CD4-positive, alpha-beta T cell treated with Interleukin-15 for 1 hour (primary cell): ENCODE data around the gene MAP2K3.

Experiments
- DNase-seq: peaks from one replicate; pipeline ENCODE4 v3.0.0-alpha.2; 2020

Gene MAP2K3

GRCh38 chr17:21284319-21285163, at the start of gene MAP2K3:
TSS of gene MAP2K3 (plus strand) at chr17:21284711. CDS start at chr17:21284921, 210 bp downstream.
- peak; percentile 98 for DNase-seq

DNA sequence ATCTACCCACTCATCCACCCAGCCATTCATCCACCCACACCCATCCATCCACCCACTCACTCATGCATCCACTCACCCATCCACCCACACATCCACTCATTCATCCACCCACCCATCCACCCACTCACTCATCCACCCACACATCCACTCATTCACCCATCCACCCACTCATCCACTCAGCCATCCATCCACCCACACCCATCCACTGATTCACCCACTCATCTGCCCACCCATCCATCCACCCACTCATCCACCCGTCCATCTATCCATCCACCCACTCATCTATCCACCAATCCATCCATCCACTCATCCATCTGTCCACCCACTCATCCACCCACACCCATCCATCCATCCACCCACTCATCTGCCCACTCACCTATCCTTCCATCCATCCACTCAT, 48.6 kb upstream of the MAP2K3 start:
- DNase-seq, result no peak

DNA sequence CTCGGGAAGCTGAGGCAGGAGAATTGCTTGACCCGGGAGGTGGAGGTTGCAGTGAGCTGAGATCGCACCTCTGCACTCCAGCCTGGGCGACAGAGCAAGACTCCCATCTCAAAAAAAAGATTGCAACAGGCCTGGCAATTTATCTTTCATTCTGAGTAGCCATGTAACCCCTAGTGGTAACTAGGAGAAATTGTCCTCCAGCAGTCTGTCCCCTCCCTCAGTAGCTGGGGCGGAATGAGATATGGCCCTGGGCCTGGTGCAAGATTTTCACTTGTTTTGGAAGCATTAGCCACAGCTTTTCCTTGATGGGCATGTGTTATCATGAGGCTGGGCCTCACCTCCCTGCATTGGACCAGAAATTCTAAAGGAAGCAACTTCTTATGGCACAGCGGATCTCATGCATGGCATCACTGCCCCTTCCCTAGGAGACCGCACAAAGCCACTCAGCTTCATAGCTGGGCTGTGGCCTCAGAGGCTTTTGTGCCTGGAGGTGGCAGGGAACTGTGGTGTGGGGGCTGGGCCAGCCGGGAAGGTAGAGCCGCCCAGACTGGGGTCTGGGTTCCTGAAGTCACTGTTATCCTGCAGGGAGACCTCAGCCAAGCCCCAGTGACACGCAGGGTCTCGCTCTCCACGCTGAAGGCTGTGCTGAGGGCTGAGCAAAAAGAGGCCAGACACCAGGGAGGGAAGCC, 44.7 kb upstream of the MAP2K3 start:
- DNase-seq, result no peak

DNA sequence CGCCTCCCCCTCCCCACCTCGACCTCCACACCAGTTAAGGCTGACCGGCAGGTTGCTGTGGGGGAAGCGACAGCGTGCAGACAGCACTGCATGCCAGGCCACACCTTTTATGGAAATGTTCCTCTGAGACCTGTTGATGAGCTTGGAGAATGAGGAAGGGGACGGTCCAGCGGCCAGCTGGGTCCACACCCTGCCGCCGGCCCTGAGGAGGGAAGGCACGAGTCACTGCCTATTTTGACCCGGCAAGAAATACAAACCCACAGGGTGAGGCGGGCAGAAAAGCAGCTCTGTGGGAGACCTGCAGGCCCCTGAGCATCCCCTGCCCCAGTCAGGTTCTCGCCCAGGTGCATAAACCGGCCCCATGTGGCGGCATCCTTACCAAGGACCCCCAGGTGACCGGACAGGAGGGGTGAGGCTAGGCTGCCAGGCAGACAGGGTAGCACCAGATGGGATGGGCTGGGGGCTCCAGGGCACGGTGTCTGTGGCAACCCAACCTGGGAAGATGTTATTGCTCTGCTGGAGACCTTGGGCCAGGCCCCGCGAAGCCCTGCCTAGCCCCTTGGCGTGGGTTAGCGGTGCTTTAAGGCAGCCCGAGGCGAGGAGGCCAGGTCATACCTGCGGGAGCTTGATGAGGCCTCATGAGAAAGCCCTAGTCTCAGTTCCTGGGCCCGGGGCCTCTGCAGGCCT, 44.0 kb upstream of the MAP2K3 start:
- DNase-seq, result no peak

DNA sequence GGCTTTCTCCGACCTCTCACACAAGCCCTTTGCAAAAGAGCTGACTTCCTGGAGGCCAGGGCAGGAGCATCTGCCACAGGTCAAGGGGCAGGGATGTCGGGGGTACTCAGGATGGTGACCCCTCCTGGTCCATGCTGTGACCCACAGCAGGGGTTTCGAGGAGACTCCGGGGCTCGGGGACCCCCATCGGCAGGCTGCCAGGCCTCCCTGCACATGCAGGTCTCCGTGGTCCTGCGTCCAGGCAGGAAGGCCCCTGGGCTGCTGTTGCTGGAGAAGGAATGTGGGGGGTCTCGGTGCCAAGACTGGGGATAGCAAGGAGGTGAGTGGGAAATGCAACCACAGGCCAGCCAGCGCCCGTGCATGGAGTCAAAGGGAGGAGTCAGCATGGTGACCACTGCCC, 42.9 kb upstream of the MAP2K3 start:
- DNase-seq, result no peak

DNA sequence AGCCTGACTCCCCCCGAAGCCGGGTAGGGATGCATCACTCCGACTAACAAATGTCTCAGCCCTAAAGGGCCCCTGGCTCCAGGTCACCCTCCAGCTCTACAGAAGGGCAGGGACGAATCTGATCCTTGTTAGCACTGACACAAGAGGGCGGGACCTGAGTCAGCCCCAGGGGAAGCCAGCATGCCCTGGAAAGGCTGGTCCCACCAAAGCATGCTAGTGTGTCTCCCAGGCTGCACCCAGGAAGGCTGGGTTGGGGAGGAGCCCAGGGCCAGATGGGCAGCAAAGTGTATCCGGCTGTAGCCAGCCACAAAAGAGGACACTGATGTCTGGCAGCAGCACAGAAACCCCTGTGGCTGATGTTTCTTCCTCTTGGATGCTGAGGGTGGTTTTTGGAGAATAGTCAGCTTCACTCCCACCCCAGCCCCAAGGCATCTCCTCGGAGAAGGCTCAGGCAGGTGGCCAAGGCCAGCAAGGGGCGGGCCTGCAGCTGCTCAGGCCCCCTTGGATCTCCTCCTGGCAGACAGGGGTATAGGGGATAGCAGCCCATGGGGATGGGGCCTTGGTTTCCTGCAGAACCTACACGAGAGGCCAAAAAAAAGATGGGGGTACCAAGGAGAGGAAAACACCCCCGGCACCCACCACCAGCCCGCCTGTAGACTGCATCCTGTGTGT, 42.3 kb upstream of the MAP2K3 start:
- DNase-seq, result no peak

DNA sequence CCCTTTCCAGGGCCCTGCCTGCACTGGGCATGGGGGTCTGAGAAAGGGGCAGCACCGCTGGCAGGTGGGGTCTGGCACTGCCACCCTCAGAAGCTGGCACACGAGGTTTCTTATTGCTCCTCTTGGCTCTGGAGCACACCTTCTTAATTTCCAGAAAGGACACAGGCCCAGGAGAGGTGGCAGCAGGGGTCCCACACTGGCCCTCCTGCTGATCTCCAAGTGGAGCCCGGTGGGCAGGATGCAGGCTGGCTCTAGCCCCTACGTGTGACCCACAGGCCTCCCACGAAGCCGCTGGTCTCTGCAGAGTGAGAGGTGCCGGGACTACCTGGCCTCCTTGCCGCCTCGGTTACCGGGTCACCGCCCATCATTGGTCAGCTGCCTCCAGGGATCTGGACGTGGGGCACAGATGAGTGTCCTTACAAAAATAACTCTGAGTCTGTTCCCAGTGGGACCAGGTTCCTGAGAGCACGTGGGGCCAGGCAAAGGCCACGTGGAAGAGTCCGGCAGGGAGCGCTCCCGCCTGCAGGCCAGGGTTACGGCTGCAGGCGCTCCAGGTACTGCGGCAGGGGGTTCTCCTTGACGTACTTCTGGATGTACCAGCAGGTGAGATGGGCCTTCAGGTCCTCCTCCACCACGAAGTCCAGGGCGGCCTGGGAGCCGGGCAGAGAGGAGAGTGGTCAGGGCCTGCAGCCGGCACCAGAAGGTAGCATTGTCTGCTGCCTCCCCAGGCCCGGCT, 41.6 kb upstream of the MAP2K3 start:
- no peak for DNase-seq

DNA sequence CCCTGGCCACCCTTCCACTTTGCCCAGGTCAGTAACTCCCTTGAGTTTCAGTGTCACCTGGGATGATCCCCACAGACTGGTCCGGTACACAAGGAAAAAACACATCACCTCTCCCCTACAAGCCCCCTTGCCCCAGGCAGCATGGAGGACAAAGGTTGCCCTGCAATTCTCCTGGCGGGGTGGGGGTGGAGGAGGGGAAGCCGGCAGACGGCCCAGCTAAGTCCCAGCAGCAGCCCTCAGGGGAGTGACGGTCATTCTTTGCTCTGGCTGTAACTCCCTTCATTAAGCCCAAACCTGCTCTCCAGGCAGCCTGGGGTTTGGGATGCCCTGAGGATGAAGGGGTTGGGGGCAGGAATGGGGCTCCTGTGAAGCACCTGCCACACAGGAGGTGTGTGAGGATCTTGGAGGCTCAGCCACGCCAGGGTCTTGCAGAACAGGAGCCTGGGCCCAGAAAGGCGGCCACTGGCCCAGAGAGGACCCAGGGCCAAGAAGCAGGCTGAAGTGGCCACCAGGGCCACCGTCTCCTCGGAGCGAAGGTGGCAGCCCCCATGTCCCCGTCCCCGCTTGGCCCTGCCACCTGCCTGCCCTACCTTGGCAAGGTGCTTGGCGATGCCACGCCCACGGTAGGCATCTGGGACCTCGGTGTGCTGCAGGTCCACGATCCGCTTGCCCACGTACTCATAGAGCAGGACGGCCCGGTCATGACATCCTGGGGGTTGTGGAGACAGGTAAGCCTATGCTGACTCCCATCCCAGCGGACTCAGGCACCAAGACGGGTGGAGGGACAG, 40.8 kb upstream of the MAP2K3 start:
- no peak for DNase-seq

DNA sequence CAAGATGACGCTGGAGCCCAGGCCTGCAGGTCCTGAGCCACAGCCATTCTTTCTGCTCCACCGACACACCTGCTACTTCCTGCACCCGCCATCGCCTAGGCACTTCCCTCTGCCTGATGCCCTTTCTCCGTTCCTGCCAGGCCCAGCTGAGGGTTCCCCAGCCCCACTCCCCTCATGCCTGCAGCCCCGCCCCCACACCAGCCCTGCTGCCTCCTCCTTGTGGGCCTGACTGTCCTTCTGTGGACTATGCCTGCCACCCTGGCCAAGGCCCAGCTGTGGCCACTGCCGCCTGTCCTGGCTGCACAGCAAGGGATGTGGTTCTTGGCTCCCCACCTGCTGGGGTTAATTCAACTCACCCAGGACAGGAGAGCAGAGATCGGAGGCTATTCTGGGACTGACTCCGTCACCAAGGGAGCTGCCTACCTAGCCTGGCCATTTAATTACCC, 38.8 kb upstream of the MAP2K3 start:
- no peak for DNase-seq

- DNase-seq, result no peak
Measured at GRCh38 chr17:21246698-21247097, 37.8 kb upstream of the MAP2K3 start.

- DNase-seq, result no peak
Measured at GRCh38 chr17:21247552-21248258, 36.8 kb upstream of the MAP2K3 start.

- DNase-seq, result no peak
Measured at GRCh38 chr17:21248500-21248899, 36.0 kb upstream of the MAP2K3 start.

DNA sequence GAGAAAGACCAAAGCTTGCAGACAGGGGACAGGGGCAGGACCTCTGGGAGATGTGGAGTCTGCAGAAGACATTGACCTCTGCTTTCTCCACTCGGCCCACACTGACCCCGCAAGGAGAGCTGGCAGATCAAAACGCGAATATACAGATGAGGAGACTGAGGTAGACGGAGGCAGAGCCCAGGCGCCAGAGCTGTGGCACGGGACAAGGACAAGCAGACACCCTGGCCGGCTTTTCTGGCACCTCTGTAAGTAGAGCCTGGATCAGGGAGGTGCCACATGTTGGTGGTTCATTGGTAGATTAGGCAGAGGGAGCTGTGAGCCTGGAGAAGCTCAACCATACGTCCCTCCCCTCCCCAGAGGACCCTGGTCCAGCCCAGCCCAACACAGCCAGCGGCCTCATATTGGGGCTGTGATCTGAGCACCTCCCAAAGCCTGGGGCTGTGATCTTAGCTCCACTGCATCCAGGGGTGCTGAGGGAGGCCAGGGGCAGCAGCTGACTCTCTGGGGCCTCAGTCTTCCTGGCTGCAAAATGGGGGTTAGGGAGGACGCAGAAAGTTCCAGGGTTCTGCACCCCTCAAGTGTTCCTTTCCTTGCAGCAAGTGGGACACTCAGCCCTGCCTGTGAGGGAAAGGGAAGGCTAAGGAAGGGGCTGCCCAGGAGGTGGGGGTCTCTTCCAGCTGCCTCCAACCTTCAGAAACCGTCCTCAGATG, 35.3 kb upstream of the MAP2K3 start:
- DNase-seq, result no peak

DNA sequence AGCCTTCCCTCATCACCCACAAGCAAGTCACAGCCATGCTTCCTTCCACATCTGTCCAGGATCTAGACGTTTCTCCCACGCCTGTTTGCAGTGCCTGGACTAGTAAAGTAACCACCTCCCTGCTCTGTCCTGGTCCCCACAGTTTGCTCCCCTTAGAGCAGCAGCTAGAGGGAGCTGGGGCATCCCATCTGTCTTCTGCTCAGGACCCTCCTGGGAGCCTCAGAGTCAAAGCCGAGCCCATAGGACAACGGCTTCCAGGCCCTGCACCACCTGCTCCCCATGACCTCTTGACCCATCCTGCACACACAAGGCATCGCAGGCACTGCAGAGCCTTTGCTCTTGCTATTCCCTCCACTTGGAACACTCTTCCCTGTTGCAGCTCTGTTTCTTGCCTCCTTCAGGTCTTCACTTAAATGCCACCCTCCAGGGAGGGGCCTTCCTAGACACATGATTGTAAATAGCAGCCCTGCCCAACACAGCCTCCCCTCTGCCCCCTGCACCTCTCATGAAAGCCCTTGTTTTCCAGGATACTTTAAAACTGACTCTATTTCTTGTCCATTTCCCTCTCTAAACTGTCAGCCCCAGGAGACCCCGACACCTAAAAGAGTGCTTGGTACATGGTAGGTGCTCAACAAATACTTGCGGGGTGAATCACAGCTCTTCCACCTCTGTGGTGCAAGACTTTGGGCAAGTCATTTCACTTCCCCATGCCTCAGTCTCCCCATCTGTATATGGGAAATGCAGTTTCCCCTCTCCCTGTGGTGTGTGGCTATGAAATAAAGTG, 34.4 kb upstream of the MAP2K3 start:
- DNase-seq, result no peak

GRCh38 chr17:21250854-21251253, 33.7 kb upstream of the MAP2K3 start:
- no peak for DNase-seq

DNA sequence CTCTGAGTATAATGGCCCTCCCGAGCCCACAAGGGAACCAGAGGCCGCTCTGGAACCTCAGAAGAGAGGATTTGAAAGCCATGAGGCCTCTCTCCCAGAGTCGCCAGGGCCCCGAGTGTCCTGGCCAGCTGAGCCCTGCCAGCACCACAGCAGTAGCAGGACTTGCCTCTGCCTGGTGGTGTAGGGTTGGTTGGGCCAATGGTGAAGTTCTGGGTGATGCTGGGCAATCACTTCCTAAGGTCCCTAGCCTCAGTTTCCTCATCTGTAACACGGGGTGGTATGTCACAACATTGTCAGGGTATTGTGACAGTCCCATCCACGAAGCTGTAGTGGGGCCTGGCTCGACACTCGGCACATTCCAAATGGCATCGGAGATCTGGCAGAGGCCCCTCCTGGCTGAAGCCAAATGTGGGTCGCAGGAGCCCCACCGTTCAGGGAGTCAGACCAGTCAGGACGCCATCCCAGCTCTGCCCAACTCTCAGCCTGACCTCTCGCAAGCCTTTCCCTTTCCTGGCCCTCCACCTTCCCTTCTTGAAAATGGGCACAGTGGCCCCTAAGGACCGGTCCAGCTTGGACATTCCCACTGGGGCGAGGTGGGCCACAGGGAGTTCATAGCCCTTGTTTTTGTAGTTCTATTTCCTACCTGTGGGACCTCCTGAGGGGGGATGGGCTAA, 33.0 kb upstream of the MAP2K3 start:
- no peak for DNase-seq

DNA sequence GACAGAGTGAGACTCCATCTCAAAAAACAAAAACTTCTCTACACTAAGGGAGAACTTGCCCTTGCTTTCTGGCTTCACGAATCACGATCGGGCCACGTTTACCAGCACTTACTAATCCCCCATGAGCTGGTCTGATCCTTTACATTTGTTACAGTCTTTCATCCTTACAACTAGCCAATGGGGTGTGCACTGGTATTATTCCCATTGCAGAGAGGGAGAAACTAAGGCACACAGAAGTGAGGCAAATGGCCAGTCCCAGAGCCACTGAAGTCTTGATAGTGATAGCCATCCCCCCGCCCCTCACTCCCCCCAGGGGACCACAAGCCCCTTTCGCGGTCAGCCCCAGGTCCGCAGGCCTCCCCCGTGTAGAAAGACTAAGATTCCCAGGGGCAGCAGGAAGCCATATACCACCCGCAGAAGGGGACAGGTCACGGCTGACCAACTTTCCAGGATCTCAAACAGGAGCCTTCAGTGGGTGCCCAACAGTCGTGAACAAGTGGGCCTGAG, 32.2 kb upstream of the MAP2K3 start:
- no peak for DNase-seq
